Chondrocyte (in vitro differentiated cells): ENCODE data around the gene AURKB. TPM values are rescaled to one million over a fixed set of nuclear protein-coding genes. Genes with fewer than 3 reads are reported as not detected.
A peak's percentile ranks its signal among the peaks of the same experiment; 100 is the strongest.

Source experiments
- DNase-seq: peaks from one replicate; pipeline ENCODE4 v3.0.0; 2021; ENCODE audit warnings: mixed read lengths, low spot score
- H3K27ac Mint-ChIP-seq: one replicate; pipeline ENCODE4 v1.8.0; 2021; ENCODE audit warnings: mild to moderate bottlenecking, moderate library complexity, mixed read lengths; ENCODE audit not compliant: unreplicated experiment
- H3K27me3 Mint-ChIP-seq: 2 replicates; pipeline ENCODE4 v1.8.0; 2021; ENCODE audit warnings: low read depth, mixed read lengths
- H3K36me3 Mint-ChIP-seq: 2 replicates; pipeline ENCODE4 v1.8.0; 2021; ENCODE audit warnings: low read depth, mixed read lengths
- H3K4me1 Mint-ChIP-seq: 2 replicates; pipeline ENCODE4 v1.8.0; 2021; ENCODE audit warnings: low read depth, mild to moderate bottlenecking, mixed read lengths
- H3K4me3 Mint-ChIP-seq: one replicate; pipeline ENCODE4 v1.8.0; 2021; ENCODE audit warnings: mild to moderate bottlenecking, moderate library complexity, mixed read lengths; ENCODE audit not compliant: unreplicated experiment
- H3K9me3 Mint-ChIP-seq: 2 replicates; pipeline ENCODE4 v1.8.0; 2021; ENCODE audit warnings: low read depth, mixed read lengths
- CTCF ChIP-seq: fragments of 200-600 bp; sonication (generic); IDR thresholded peaks from 2 replicates; pipeline ENCODE4 v1.5.0; 2021; ENCODE audit warnings: antibody characterized with exemption, mild to moderate bottlenecking, moderate library complexity
- total RNA-seq: library from RNA; stranded (reverse); gene quantifications from 3 replicates; pipeline ENCODE4 v1.2.1, GENCODE V29; 2021

AURKB gene
- total RNA-seq, 1 donor from 2014 or later: 8.9 TPM

DNA sequence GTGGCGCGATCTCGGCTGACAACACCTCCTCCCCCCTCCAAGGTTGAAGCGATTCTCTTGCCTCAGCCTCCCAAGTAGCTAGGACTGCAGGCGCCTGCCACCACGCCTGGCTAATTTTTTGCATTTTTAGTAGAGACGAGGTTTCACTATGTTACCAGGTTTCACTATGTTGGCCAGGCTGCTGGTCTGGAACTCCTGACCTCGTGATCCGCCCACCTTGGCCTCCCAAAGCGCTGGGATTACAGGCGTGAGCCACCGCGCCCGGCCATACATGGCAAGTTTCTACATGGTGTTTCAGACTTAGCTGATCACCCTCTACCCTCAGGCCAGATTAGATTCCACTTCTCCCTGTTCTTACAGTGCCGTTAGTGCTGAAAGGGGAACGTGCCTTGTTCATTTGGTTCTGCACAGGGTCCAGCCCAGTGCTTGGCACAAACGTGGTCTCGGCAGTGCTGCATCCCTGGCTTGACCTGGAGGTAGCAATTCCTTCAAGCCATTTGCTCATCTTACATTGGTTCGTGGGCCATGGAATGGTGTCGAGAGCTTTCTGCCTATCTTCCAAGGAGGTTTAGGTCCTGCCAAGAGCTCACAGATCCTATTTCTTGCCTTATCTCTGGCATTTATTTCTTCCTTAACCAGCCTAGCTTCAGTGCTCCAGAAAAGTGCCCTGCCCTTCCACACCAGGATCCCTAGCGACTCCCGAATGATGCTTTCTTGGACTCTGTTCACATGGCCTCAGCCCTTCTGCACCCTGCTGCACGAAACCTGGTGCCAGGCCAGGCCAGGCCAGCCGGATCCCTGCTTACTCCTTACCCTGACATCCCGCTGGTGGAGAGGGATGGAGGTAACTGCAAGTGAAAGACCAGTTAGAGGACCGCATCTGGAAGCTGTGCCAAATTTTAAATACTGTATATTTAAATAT lies 14.8 kb upstream of the AURKB start:
- Mint-ChIP-seq H3K4me1 (peaks cover 41% of the 10 kb centered on the region), H3K4me3 (no peak overlapping the region)

DNA sequence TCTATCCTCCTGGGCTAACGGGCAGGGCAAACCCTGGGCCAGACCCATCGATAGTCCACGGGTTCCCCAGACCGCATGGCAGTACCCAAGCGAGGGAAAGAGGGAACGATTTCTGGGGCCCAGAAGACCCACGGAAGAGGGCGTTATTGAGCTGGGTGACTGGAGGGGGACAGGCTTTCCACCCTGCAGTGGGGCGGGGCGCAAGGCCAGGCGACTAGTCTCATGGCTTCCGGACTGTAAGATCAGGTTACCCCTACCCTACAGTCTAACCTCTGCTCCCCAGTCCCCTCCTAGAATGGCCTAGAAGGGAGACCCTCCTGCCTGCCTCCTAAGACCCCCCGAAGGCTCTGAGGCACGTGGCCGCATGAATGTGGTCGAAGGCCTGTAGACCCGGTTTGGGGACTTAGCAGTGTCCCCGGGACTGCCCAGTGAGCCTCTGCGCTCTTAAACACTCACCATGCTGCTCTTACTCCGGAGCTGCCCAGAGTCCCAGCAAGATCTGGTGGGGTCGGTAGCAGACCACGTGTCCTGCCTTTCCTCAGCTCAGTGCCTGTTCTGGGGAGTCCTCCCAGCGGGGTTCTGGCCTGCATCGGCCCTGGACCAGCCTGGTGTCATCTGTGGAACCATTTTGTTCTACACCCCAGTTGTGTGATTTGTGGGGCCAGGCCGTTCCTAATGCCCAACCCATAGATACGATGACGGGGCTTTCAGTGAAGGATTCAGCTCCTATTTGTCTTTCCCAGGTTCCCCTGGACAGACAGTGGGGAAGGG lies 13.2 kb upstream of the AURKB start:
- peak overlapping the region; percentile 99 for H3K27ac Mint-ChIP-seq
- TF ChIP-seq CTCF: peak; percentile 70
- H3K9me3 Mint-ChIP-seq: no peaks in the 10 kb centered on the region
- DNase-seq: no peak
- H3K4me3 Mint-ChIP-seq: peak overlapping the region; percentile 96
- no peaks in the 10 kb centered on the region for H3K27me3 Mint-ChIP-seq
- peaks cover 49% of the 10 kb centered on the region for H3K4me1 Mint-ChIP-seq
- no peaks in the 10 kb centered on the region for H3K36me3 Mint-ChIP-seq

More for the DNA sequence above, 14.8 kb upstream of the AURKB start:
- DNase-seq: no peak
- Mint-ChIP-seq H3K9me3 (no peaks in the 10 kb centered on the region), H3K36me3 (peaks cover 10% of the 10 kb centered on the region), H3K27me3 (no peaks in the 10 kb centered on the region), H3K27ac (peak overlapping the region; percentile 99)
- no peak for TF ChIP-seq CTCF

- Mint-ChIP-seq H3K4me1 (peaks cover 54% of the 10 kb centered on the region), H3K9me3 (no peaks in the 10 kb centered on the region), H3K4me3 (peak overlapping the region; percentile 96), H3K27me3 (no peaks in the 10 kb centered on the region), H3K36me3 (no peaks in the 10 kb centered on the region), H3K27ac (peak overlapping the region; percentile 99)
- no peak for TF ChIP-seq CTCF
- DNase-seq: peak; percentile 95
Observed at GRCh38 chr17:8222630-8223355, 12.4 kb upstream of the AURKB start.

- Mint-ChIP-seq H3K27ac (peak overlapping the region; percentile 99), H3K36me3 (no peaks in the 10 kb centered on the region), H3K9me3 (no peaks in the 10 kb centered on the region), H3K27me3 (no peaks in the 10 kb centered on the region), H3K4me1 (peaks cover 50% of the 10 kb centered on the region), H3K4me3 (peak overlapping the region; percentile 96)
- TF ChIP-seq CTCF: no peak
- DNase-seq: no peak
Observed at GRCh38 chr17:8222380-8222629, 11.9 kb upstream of the AURKB start.
